Sigmoid colon (tissue), 4 donors: ENCODE results near the gene GMPPA.
A peak's percentile ranks its signal among the peaks of the same experiment; 100 is the strongest.

Source experiments
- EP300 ChIP-seq, 4 donors: sonication (generic); formaldehyde crosslinking; IDR thresholded peaks; one replicate each; pipeline ENCODE4 v1.6.1; 2017; ENCODE audit warnings: antibody characterized with exemption in 4 of 4
- POLR2A ChIP-seq, 2 donors: fragments of 450-650 bp; IDR thresholded peaks; one replicate each; pipeline ENCODE4 v1.6.1; 2016; ENCODE audit warnings: antibody characterized with exemption in 2 of 2, mild to moderate bottlenecking in 2 of 2, moderate library complexity in 2 of 2
- POLR2AphosphoS5 ChIP-seq, 4 donors: sonication (generic); formaldehyde crosslinking; IDR thresholded peaks; one replicate each; pipeline ENCODE4 v1.6.1; 2017; ENCODE audit warnings: antibody characterized with exemption in 4 of 4
- TF ChIP-seq, protein P1 (sequence below), 4 experiments: fragments of 450-650 bp in 3 of 4; fragments of 200-600 bp in 1 of 4; IDR thresholded peaks; one replicate each; pipeline ENCODE4 v1.5.1; 2016 to 2019; ENCODE audit warnings: antibody characterized with exemption in 4 of 4, mild to moderate bottlenecking in 3 of 4, moderate library complexity in 2 of 4

DNA sequence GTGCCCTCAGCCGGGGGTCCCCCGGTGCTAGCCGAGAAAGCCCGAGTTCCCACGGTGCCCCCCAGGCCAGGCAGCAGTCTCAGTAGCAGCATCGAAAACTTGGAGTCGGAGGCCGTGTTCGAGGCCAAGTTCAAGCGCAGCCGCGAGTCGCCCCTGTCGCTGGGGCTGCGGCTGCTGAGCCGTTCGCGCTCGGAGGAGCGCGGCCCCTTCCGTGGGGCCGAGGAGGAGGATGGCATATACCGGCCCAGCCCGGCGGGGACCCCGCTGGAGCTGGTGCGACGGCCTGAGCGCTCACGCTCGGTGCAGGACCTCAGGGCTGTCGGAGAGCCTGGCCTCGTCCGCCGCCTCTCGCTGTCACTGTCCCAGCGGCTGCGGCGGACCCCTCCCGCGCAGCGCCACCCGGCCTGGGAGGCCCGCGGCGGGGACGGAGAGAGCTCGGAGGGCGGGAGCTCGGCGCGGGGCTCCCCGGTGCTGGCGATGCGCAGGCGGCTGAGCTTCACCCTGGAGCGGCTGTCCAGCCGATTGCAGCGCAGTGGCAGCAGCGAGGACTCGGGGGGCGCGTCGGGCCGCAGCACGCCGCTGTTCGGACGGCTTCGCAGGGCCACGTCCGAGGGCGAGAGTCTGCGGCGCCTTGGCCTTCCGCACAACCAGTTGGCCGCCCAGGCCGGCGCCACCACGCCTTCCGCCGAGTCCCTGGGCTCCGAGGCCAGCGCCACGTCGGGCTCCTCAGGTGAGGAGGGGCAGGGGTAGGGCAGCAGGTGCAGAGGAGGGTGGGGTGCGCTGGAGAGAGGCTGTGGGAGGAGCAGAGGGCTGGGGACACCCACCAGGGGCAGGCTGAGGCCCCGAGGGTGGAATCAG, 14.1 kb upstream of the GMPPA start:
- TF ChIP-seq, protein P1, sequence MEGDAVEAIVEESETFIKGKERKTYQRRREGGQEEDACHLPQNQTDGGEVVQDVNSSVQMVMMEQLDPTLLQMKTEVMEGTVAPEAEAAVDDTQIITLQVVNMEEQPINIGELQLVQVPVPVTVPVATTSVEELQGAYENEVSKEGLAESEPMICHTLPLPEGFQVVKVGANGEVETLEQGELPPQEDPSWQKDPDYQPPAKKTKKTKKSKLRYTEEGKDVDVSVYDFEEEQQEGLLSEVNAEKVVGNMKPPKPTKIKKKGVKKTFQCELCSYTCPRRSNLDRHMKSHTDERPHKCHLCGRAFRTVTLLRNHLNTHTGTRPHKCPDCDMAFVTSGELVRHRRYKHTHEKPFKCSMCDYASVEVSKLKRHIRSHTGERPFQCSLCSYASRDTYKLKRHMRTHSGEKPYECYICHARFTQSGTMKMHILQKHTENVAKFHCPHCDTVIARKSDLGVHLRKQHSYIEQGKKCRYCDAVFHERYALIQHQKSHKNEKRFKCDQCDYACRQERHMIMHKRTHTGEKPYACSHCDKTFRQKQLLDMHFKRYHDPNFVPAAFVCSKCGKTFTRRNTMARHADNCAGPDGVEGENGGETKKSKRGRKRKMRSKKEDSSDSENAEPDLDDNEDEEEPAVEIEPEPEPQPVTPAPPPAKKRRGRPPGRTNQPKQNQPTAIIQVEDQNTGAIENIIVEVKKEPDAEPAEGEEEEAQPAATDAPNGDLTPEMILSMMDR (IDR thresholded peaks at IDR 0.05) = no peak
- TF ChIP-seq POLR2A (IDR thresholded peaks at IDR 0.05) (no peak), POLR2AphosphoS5 (IDR thresholded peaks at IDR 0.05) (peak in 2 of 4 donors; percentile 32 to 41), EP300 (IDR thresholded peaks at IDR 0.05) (no peak)
